ENCODE measurements around the gene CAMK1D. TPM values are rescaled to one million over a fixed set of nuclear protein-coding genes. Genes with fewer than 3 reads are reported as not detected.

CAMK1D gene
- total and polyA plus RNA-seq, 2 of the 8 experiments (the other 6 are each of a cell fraction or from before 2014, with no cell fraction given) = 3.5 to 10.6 TPM

DNA sequence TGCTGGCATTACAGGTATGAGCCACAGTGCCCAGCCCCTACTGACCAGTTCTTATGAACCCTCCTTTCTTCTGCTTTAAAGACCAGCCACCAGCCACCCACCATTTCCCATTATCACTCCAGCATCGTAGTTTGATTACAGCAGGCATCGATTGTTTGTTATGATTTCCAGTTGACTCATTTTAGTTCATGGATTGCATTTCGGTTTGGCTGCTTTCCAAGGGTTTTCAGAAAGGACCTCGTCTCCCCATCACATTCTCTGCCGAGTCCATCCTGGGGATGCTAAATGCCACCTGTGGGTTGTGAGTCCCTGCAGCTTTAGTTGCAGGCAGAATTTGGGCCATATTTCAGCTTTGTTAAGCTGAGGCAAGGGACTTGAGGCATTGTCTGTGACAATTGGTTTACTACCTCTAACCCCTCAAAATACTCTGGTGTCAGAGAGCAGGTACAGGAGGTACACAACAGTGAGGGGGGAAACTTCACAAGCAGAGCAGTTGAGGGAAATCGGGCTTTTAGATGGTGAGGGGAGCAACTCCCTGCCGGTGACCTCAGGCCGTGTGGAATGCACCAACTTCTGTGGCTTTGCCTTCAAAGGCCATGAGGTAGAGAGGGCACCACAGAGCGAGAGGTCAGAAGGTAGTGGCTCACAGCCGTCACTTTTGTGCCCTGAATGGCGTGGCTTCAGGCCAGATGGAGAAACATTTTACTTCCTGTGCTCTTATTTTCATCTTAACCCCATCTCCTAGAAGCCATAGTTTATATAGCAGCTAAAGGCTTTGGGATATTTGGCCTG, 448.3 kb downstream of the CAMK1D start:
- H2BK15ac ChIP-seq (ENCODE audit: low read length) = no peak overlapping the region
- no peak for DNase-seq (ENCODE audit: low read depth in 1 of 2, low spot score in 2 of 2)
- H3K4ac ChIP-seq (replicated peaks; ENCODE audit: insufficient read length, low read depth, low read length) = peak overlapping the region; percentile 33
- H3K4me2 ChIP-seq (ENCODE audit: insufficient read depth in 1 of 2, low read depth in 2 of 2, low read length in 2 of 2) = no peak overlapping the region
- no peak overlapping the region for H2AK5ac ChIP-seq (ENCODE audit: low read depth, low read length)
- CTCF ChIA-PET (ENCODE audit: partially characterized antibody) = interaction anchor here (0.7 to 3.7 kb wide), 10 partner anchors 9 to 78 kb away, joined by 3 to 12 read pairs (median 5); no protein-coding TSS in a partner anchor
- WGBS, 2 experiments (ENCODE audit: extremely low coverage in 1 of 2, insufficient coverage in 1 of 2, insufficient read length in 1 of 2, insufficient replicate concordance in 2 of 2, low coverage in 1 of 2, low lambda C conversion rate in 2 of 2, missing lambda C conversion rate in 1 of 2) = 87% methylated on average over 11 of the region's 11 CpGs; no CpG with 5 or more reads in 1 of the 2 experiments
- H3K56ac ChIP-seq (replicated peaks; ENCODE audit: insufficient read length, low read depth, low read length) = no peak overlapping the region
- TF ChIP-seq CREB1 (IDR thresholded peaks at IDR 0.05) (no peak), TBP (IDR thresholded peaks at IDR 0.05; ENCODE audit: low read depth, low read length) (no peak), PHF8 (conservative IDR thresholded peaks at IDR 0.05; ENCODE audit: low read depth, low read length) (no peak), BRCA1 (IDR thresholded peaks at IDR 0.05; ENCODE audit: low read depth, low read length) (no peak), KDM5A (IDR thresholded peaks at IDR 0.05; ENCODE audit: low read length) (no peak), RBBP5 (IDR thresholded peaks at IDR 0.05; ENCODE audit: borderline replicate concordance, low read depth, low read length) (no peak), SP1 (IDR thresholded peaks at IDR 0.05; ENCODE audit: low read depth, low read length) (no peak)
- TF ChIP-seq, protein P1, sequence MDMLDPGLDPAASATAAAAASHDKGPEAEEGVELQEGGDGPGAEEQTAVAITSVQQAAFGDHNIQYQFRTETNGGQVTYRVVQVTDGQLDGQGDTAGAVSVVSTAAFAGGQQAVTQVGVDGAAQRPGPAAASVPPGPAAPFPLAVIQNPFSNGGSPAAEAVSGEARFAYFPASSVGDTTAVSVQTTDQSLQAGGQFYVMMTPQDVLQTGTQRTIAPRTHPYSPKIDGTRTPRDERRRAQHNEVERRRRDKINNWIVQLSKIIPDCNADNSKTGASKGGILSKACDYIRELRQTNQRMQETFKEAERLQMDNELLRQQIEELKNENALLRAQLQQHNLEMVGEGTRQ (IDR thresholded peaks at IDR 0.05; ENCODE audit: low read length) = no peak
- TF ChIP-seq, protein P2, sequence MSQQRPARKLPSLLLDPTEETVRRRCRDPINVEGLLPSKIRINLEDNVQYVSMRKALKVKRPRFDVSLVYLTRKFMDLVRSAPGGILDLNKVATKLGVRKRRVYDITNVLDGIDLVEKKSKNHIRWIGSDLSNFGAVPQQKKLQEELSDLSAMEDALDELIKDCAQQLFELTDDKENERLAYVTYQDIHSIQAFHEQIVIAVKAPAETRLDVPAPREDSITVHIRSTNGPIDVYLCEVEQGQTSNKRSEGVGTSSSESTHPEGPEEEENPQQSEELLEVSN (IDR thresholded peaks at IDR 0.05) = no peak
- no peak overlapping the region for H3K18ac ChIP-seq (ENCODE audit: extremely low read depth, low read length)
- H4K8ac ChIP-seq (ENCODE audit: extremely low read depth, insufficient read depth, low read length) = no peak overlapping the region
- H3K23me2 ChIP-seq (ENCODE audit: low read depth, low read length) = peaks cover 6% of the 10 kb centered on the region
- H2BK12ac ChIP-seq (ENCODE audit: low read depth, low read length) = no peak overlapping the region
- H2BK120ac ChIP-seq (replicated peaks; ENCODE audit: low read depth, low read length) = no peak overlapping the region
- H3K27me3 ChIP-seq (replicated peaks in 1 of 4; ENCODE audit: control insufficient read depth in 3 of 4, extremely low read depth in 1 of 4, insufficient read depth in 3 of 4, low read length in 3 of 4) = no peaks in the 10 kb centered on the region
- H3K4me1 ChIP-seq (replicated peaks in 1 of 4; ENCODE audit: control insufficient read depth in 3 of 4, insufficient read depth in 4 of 4, low read length in 3 of 4) = peaks cover 0 to 11% (median 4%) of the 10 kb centered on the region in 4 experiments; a peak in 3 of 7 replicates
- no peak overlapping the region for H3K27ac ChIP-seq (ENCODE audit: low read depth, low read length)
- H3K79me1 ChIP-seq (ENCODE audit: low read depth, low read length) = no peaks in the 10 kb centered on the region
- no peak overlapping the region for H4K91ac ChIP-seq (replicated peaks; ENCODE audit: insufficient read length, low read length)
- H2AFZ ChIP-seq (ENCODE audit: low read length) = no peak overlapping the region
- no peak for FAIRE-seq
- H3K79me2 ChIP-seq (ENCODE audit: control insufficient read depth in 1 of 2, insufficient read depth in 2 of 2, low read length in 2 of 2) = no peaks in the 10 kb centered on the region
- no peak overlapping the region for H3K9ac ChIP-seq (replicated peaks in 1 of 4; ENCODE audit: extremely low read depth in 1 of 4, low read depth in 3 of 4, low read length in 3 of 4)
- no peaks in the 10 kb centered on the region for H4K20me1 ChIP-seq (replicated peaks in 1 of 2; ENCODE audit: control insufficient read depth in 1 of 2, insufficient read depth in 2 of 2, low read length in 2 of 2)
- no peak overlapping the region for H3K14ac ChIP-seq (ENCODE audit: insufficient read length)
- 0 out of 2 replicates have a peak overlapping the region, but pooled peaks have one; percentile 25 for H2BK20ac ChIP-seq (ENCODE audit: low read length)
- no peak overlapping the region for H3K4me3 ChIP-seq (ENCODE audit: extremely low read depth in 1 of 4, insufficient read depth in 2 of 4, low read depth in 3 of 4, low read length in 4 of 4)
- H3K36me3 ChIP-seq (ENCODE audit: control insufficient read depth in 2 of 4, insufficient read depth in 4 of 4, low read length in 3 of 4) = no peaks in the 10 kb centered on the region
- H2BK5ac ChIP-seq (ENCODE audit: low read depth, low read length) = no peak overlapping the region
- POLR2A ChIA-PET (ENCODE audit: partially characterized antibody) = no interaction called here
- H4K5ac ChIP-seq (ENCODE audit: insufficient read length, low read depth, low read length) = no peak overlapping the region
- H3K23ac ChIP-seq (ENCODE audit: insufficient read length) = no peak overlapping the region
- no peaks in the 10 kb centered on the region; a peak in 1 of 4 replicates for H3K9me3 ChIP-seq (ENCODE audit: insufficient read depth in 2 of 2, low read depth in 1 of 2, low read length in 1 of 2)

Measured in H1 (cell line).